ENCODE measurements around the gene CD83.
"Not testable (repeated sequence)": the region's sequence is repeated elsewhere in the genome, so short reads cannot be mapped to it uniquely, and the experiment has no call there.

The CD83 gene

DNA sequence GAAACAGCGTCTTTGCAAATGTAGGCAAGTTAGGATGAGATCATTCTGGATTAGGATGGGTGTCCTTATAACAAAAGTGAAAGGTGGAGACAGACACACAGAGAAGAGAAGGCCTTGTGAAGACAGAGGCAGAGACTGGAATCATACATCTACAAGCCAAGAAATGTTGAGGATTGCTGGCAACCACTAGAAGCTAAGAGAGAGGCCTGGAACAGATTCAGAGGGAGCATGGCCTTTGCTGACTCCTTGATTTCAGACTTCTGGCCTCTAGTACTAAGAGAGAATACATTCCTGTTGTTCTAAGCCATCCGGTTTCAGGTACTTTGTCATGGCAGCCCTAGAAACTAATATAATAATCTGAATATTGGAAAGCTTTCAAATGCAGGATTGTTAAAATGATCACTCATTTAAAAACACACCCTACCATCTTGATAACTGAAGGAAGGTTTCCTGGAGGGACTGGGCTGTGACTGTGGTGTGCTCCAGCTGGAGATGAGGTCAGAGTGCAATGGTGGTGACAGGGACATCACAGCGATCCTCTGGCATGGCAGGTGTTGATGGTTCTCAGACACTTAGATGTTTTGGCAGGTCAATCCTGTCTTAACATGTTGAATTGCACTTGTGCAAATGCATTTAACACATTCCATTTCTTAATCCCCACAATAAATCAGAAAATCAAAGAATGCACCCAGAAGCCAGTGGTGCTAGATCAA, 25.1 kb downstream of the CD83 start:
- no peaks in the 10 kb centered on the region for H3K36me3 ChIP-seq (ENCODE audit: control insufficient read depth, insufficient read depth, low read length)
- H3K9ac ChIP-seq (ENCODE audit: low read depth, low read length) = no peak overlapping the region
- no peak overlapping the region for H3K4me3 ChIP-seq (ENCODE audit: low read depth, low read length)
- no peaks in the 10 kb centered on the region for H3K9me3 ChIP-seq (ENCODE audit: control insufficient read depth, insufficient read depth, low read length)
- H3K4me1 ChIP-seq (ENCODE audit: control insufficient read depth, insufficient read depth, low read length) = no peaks in the 10 kb centered on the region
- H3K27me3 ChIP-seq (ENCODE audit: control insufficient read depth, insufficient read depth, low read length) = no peaks in the 10 kb centered on the region

- no peaks in the 10 kb centered on the region for H3K9me3 ChIP-seq (ENCODE audit: control insufficient read depth, insufficient read depth, low read length)
- H3K27me3 ChIP-seq (ENCODE audit: control insufficient read depth, insufficient read depth, low read length) = no peaks in the 10 kb centered on the region
- H3K4me3 ChIP-seq (ENCODE audit: low read depth, low read length) = no peak overlapping the region
- no peaks in the 10 kb centered on the region for H3K4me1 ChIP-seq (ENCODE audit: control insufficient read depth, insufficient read depth, low read length)
- no peak overlapping the region for H3K9ac ChIP-seq (ENCODE audit: low read depth, low read length)
- H3K36me3 ChIP-seq (ENCODE audit: control insufficient read depth, insufficient read depth, low read length) = no peaks in the 10 kb centered on the region
These were observed 25.7 kb downstream of the CD83 start for GRCh38 chr6:14143305-14143704.

DNA sequence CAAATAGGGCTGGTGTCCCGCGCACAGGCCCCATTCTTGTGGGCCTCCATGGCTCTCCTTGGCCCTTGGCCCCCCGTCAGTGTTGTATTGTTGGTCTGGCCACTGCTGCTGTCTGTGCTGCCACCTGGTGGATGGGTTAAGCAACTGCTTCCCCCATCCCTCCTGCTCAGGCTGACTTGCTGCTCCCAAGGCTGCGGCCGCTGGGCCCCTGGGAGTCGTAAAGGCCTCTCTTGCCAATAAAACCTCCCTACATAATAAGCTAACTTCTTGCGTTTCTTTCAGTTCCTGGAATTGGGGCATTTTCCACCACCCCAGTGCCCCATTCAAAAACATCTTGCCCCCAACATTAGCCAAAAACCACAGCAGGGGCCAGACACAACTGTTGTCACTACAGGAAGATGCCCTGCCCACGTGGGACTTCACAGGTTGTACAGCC, 27.1 kb downstream of the CD83 start:
- Histone ChIP-seq H3K9ac (ENCODE audit: low read depth, low read length) (no peak overlapping the region), H3K27me3 (ENCODE audit: control insufficient read depth, insufficient read depth, low read length) (no peaks in the 10 kb centered on the region), H3K4me3 (ENCODE audit: low read depth, low read length) (no peak overlapping the region), H3K36me3 (ENCODE audit: control insufficient read depth, insufficient read depth, low read length) (no peaks in the 10 kb centered on the region), H3K9me3 (ENCODE audit: control insufficient read depth, insufficient read depth, low read length) (no peaks in the 10 kb centered on the region), H3K4me1 (ENCODE audit: control insufficient read depth, insufficient read depth, low read length) (no peaks in the 10 kb centered on the region)

DNA sequence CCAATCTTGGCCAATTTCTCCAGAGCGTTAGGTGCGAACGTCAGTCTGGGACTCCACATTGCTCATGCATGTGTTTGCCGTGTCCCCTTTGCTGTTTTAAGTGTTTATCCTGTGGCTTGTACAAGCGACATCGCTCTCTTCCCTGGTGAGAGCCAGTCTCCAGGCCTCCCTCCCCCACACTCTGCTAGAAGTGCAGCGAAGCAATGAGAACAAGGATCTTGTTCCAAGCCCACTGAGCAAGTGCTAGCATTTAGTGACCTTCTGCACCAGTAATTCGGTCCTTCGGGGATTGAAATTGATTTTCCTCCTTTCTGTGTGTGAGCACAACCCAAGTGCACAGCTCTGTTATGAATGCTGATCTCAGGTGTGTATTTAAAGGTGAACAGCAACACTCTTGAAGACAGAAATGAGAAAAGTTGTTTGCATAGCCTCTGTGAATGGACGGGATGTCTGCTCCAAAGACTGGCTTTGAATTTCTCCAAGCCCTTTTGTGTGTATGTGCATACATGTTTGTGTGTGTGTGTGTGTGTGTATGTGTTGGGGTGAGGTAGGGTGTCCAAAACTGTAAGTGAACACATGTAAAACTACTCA, 29.0 kb downstream of the CD83 start:
- Histone ChIP-seq H3K4me3 (ENCODE audit: low read depth, low read length) (no peak overlapping the region), H3K9ac (ENCODE audit: low read depth, low read length) (no peak overlapping the region), H3K9me3 (ENCODE audit: control insufficient read depth, insufficient read depth, low read length) (no peaks in the 10 kb centered on the region), H3K27me3 (ENCODE audit: control insufficient read depth, insufficient read depth, low read length) (no peaks in the 10 kb centered on the region), H3K4me1 (ENCODE audit: control insufficient read depth, insufficient read depth, low read length) (no peaks in the 10 kb centered on the region), H3K36me3 (ENCODE audit: control insufficient read depth, insufficient read depth, low read length) (no peaks in the 10 kb centered on the region)

DNA sequence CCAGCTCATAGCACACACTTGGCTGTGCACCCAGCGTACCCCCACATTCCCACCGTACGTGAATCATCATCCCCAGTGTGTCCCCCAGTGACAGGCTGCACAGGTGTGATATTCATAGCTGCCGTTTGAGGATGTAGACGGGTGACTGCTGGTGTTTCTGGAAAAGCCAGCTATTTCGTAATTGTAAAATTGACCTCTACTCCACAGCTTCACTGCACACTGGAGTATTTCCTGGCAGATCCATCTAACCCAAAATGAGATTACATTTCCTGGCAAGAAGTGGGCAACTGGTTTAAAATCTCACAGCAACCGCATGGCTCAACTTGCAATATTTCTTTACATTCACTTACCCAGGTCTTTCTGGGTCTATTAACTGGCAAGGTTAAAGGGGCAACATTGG, 30.3 kb downstream of the CD83 start:
- Histone ChIP-seq H3K9me3 (ENCODE audit: control insufficient read depth, insufficient read depth, low read length) (no peaks in the 10 kb centered on the region), H3K36me3 (ENCODE audit: control insufficient read depth, insufficient read depth, low read length) (no peaks in the 10 kb centered on the region), H3K4me1 (ENCODE audit: control insufficient read depth, insufficient read depth, low read length) (no peaks in the 10 kb centered on the region), H3K4me3 (ENCODE audit: low read depth, low read length) (no peak overlapping the region), H3K27me3 (ENCODE audit: control insufficient read depth, insufficient read depth, low read length) (no peaks in the 10 kb centered on the region), H3K9ac (ENCODE audit: low read depth, low read length) (no peak overlapping the region)

DNA sequence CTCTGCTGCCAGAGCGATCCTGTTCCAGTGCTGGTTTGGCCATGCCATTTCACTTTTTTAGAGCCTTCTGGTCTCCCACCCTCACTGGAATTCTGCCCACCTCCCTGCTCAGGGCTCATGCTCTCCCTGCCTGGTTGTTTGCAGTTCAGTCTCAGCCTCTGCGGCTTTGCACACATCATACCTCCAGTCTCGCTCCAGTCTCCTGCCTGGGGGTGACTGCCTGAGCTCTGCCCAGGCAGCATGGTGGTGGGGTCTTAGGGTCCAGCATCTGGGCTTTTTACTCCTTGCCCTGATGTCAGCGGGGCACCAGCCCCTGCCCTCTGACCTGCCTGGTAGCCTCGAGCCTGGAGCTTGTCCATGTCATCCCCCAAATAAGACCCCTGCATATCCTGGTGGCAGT, 30.9 kb downstream of the CD83 start:
- Histone ChIP-seq H3K9me3 (ENCODE audit: control insufficient read depth, insufficient read depth, low read length) (no peaks in the 10 kb centered on the region), H3K27me3 (ENCODE audit: control insufficient read depth, insufficient read depth, low read length) (no peaks in the 10 kb centered on the region), H3K4me3 (ENCODE audit: low read depth, low read length) (no peak overlapping the region), H3K9ac (ENCODE audit: low read depth, low read length) (no peak overlapping the region), H3K4me1 (ENCODE audit: control insufficient read depth, insufficient read depth, low read length) (no peaks in the 10 kb centered on the region), H3K36me3 (ENCODE audit: control insufficient read depth, insufficient read depth, low read length) (no peaks in the 10 kb centered on the region)

DNA sequence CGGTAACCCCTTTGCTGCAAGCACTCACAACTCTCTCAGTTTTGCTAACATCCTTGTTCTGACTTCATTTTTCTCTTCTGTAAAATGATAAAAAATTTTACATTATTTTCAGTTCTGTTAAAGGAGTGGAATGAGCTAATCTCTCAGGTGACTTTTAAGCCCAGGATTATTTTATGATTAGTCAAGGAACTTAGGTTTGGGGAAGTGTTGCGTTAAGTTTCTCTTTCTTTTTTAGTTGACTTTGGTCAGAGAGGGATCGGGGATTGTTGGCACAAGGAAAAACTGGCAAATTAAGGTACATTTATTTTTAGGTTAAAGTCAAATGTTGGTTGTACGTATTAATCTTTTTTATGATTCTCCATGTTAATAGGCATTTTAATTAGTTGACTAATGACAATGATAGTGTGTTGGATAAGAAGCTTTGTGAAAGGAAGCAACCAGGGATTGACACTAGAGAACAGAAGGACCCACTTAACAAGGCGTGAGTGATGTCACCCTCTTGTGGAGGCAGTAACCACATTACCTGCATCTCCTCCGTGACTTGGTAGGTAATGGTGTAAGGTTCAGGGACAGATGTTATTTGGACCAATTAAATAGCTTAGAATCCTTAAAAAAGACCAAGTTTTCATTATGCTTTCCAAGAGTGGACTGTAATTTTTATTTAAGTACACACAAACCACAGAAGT, 31.6 kb downstream of the CD83 start:
- H3K4me1 ChIP-seq (ENCODE audit: control insufficient read depth, insufficient read depth, low read length) = no peaks in the 10 kb centered on the region
- H3K27me3 ChIP-seq (ENCODE audit: control insufficient read depth, insufficient read depth, low read length) = no peaks in the 10 kb centered on the region
- H3K4me3 ChIP-seq (ENCODE audit: low read depth, low read length) = no peak overlapping the region

GRCh38 chr6:14149739-14150130, 32.2 kb downstream of the CD83 start:
- H3K4me1 ChIP-seq (ENCODE audit: control insufficient read depth, insufficient read depth, low read length) = no peaks in the 10 kb centered on the region
- H3K27me3 ChIP-seq (ENCODE audit: control insufficient read depth, insufficient read depth, low read length) = no peaks in the 10 kb centered on the region
- no peaks in the 10 kb centered on the region for H3K36me3 ChIP-seq (ENCODE audit: control insufficient read depth, insufficient read depth, low read length)

More for the DNA sequence above, 31.6 kb downstream of the CD83 start:
- H3K36me3 ChIP-seq (ENCODE audit: control insufficient read depth, insufficient read depth, low read length) = no peaks in the 10 kb centered on the region
- H3K9ac ChIP-seq (ENCODE audit: low read depth, low read length) = no peak overlapping the region
- H3K9me3 ChIP-seq (ENCODE audit: control insufficient read depth, insufficient read depth, low read length) = no peaks in the 10 kb centered on the region

DNA sequence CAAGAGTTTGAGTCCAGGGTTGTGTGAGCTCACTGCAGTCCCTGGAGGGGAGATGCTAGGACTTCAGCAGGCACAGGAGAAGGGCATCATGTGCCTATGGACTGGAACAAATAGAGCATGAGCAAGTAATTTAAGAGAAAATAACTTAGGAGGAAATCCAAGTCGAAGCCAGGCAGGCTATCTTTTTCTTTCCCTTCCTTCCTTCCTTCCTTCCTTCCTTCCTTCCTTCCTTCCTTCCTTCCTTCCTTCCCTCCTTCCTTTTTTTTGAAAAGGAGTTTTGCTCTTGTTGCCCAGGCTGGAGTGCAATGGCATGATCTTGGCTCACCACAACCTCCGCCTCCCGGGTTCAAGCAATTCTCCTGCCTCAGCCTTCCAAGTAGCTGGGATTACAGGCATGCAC, 33.7 kb downstream of the CD83 start:
- H3K27me3 ChIP-seq (ENCODE audit: control insufficient read depth, insufficient read depth, low read length); H3K4me3 ChIP-seq (ENCODE audit: low read depth, low read length); H3K4me1 ChIP-seq (ENCODE audit: control insufficient read depth, insufficient read depth, low read length); H3K36me3 ChIP-seq (ENCODE audit: control insufficient read depth, insufficient read depth, low read length); H3K9me3 ChIP-seq (ENCODE audit: control insufficient read depth, insufficient read depth, low read length); H3K9ac ChIP-seq (ENCODE audit: low read depth, low read length): not testable (repeated sequence)

More at GRCh38 chr6:14149739-14150130, 32.2 kb downstream of the CD83 start:
- Histone ChIP-seq H3K9me3 (ENCODE audit: control insufficient read depth, insufficient read depth, low read length) (no peaks in the 10 kb centered on the region), H3K9ac (ENCODE audit: low read depth, low read length) (no peak overlapping the region), H3K4me3 (ENCODE audit: low read depth, low read length) (no peak overlapping the region)

DNA sequence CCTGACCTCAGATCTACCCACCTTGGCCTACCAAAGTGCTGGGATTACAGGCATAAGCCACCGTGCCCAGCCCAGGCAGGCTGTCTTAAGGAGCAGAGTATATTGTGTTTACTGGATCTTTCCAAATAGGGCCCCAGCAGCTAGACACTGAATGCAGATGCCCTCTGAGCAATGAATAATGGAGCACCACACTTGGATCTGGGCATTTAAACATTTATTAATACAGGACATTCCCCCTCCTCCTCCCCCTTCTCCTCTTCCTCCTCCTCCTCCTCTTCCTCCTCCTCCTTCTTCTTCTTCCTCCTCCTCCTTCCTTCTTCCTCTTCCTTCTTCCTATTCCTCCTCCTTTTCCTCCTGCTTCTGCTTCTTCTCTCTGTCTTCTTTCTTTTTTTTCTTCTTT, 34.2 kb downstream of the CD83 start:
- Histone ChIP-seq H3K9me3 (ENCODE audit: control insufficient read depth, insufficient read depth, low read length) (no peaks in the 10 kb centered on the region), H3K4me1 (ENCODE audit: control insufficient read depth, insufficient read depth, low read length) (no peaks in the 10 kb centered on the region), H3K27me3 (ENCODE audit: control insufficient read depth, insufficient read depth, low read length) (no peaks in the 10 kb centered on the region), H3K4me3 (ENCODE audit: low read depth, low read length) (no peak overlapping the region), H3K9ac (ENCODE audit: low read depth, low read length) (no peak overlapping the region), H3K36me3 (ENCODE audit: control insufficient read depth, insufficient read depth, low read length) (no peaks in the 10 kb centered on the region)

DNA sequence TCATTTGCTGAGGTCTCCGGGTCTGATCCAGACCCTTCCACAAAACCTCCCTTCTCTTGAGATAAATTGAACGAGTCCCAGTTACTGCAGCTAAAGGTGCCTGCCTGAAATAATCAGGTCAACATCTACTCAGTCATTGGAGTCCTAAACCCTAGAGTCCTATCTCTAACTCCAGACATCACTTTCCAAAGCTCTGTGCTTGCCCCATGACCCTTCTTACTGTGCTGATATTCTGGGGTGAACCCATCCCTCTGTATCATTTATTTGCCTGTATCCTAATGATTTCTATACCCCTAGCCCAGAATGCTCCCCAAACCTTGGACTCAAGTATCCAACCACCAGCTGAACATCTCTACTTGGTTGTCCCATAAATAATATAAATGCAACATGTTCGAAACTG, 35.7 kb downstream of the CD83 start:
- Histone ChIP-seq H3K36me3 (ENCODE audit: control insufficient read depth, insufficient read depth, low read length) (no peaks in the 10 kb centered on the region), H3K4me3 (ENCODE audit: low read depth, low read length) (no peak overlapping the region), H3K4me1 (ENCODE audit: control insufficient read depth, insufficient read depth, low read length) (no peaks in the 10 kb centered on the region), H3K27me3 (ENCODE audit: control insufficient read depth, insufficient read depth, low read length) (no peaks in the 10 kb centered on the region), H3K9me3 (ENCODE audit: control insufficient read depth, insufficient read depth, low read length) (no peaks in the 10 kb centered on the region), H3K9ac (ENCODE audit: low read depth, low read length) (no peak overlapping the region)

DNA sequence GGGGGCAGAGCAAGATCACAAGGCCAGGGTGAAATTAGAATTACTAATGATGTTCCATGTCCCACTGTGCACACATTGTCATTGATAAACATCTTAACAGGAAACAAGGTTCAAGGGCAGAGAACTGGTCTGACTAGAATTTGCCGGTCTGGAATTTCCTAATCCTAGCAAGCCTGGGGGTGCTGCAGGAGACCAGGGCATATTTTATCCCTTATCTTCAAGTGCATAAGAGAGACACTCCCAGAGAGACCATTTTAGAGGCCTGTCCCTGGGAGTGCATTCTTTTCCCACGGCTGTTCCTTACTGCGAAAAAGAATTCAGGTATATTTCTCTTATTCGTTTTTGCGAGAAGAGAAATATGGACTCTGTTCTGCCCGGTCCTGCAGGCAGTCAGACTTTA, 41.5 kb downstream of the CD83 start:
- Histone ChIP-seq H3K9me3 (ENCODE audit: control insufficient read depth, insufficient read depth, low read length) (no peaks in the 10 kb centered on the region), H3K4me3 (ENCODE audit: low read depth, low read length) (no peak overlapping the region), H3K4me1 (ENCODE audit: control insufficient read depth, insufficient read depth, low read length) (peaks cover 6% of the 10 kb centered on the region), H3K36me3 (ENCODE audit: control insufficient read depth, insufficient read depth, low read length) (no peaks in the 10 kb centered on the region), H3K27me3 (ENCODE audit: control insufficient read depth, insufficient read depth, low read length) (no peaks in the 10 kb centered on the region), H3K9ac (ENCODE audit: low read depth, low read length) (no peak overlapping the region)
